Trophoblast cell (in vitro differentiated cells and primary cell): Measurements from ENCODE around the gene SLC22A17.

Experiments
- DNase-seq, 2 donors: peaks; one replicate each; pipeline ENCODE4 v3.0.0-alpha.2; 2016
- H2AFZ ChIP-seq: 2 replicates; pipeline ENCODE4 v1.6.1; 2013; ENCODE audit warnings: low read length, moderate library complexity, mild to moderate bottlenecking; ENCODE audit not compliant: insufficient read depth, poor library complexity
- H2AK5ac ChIP-seq: 2 replicates; pipeline ENCODE4 v1.6.1; 2013; ENCODE audit warnings: mild to moderate bottlenecking, low read length
- H2BK120ac ChIP-seq: 2 replicates; pipeline ENCODE4 v1.6.1; 2013; ENCODE audit warnings: low read length, mild to moderate bottlenecking, moderate library complexity; ENCODE audit not compliant: insufficient read depth, poor library complexity
- H2BK12ac ChIP-seq: 2 replicates; pipeline ENCODE4 v1.6.1; 2013; ENCODE audit warnings: mild to moderate bottlenecking, low read length, moderate library complexity
- H2BK5ac ChIP-seq: 2 replicates; pipeline ENCODE4 v1.6.1; 2013; ENCODE audit warnings: low read length, low read depth, moderate library complexity, mild to moderate bottlenecking; ENCODE audit not compliant: poor library complexity
- H3K14ac ChIP-seq: 2 replicates; pipeline ENCODE4 v1.6.1; 2013; ENCODE audit warnings: mild to moderate bottlenecking, low read length
- H3K18ac ChIP-seq: 2 replicates; pipeline ENCODE4 v1.6.1; 2013; ENCODE audit warnings: mild to moderate bottlenecking, low read length
- H3K23ac ChIP-seq: 2 replicates; pipeline ENCODE4 v1.6.1; 2013; ENCODE audit warnings: low read length
- H3K27ac ChIP-seq: 2 replicates; pipeline ENCODE4 v1.5.1; 2013; ENCODE audit warnings: low read depth, mild to moderate bottlenecking, inconsistent platforms, low read length, moderate library complexity
- H3K27me3 ChIP-seq: 2 replicates; pipeline ENCODE4 v1.6.1; 2013; ENCODE audit warnings: inconsistent platforms, mild to moderate bottlenecking, low read length, moderate library complexity; ENCODE audit not compliant: insufficient read depth
- H3K36me3 ChIP-seq, 2 experiments: 1 replicate in 1 of 2; 2 replicates in 1 of 2; pipeline ENCODE4 v1.6.1; 2013; ENCODE audit warnings: low read length in 2 of 2, mild to moderate bottlenecking in 2 of 2, moderate library complexity in 1 of 2; ENCODE audit not compliant: insufficient read depth in 2 of 2, control insufficient read depth in 1 of 2
- H3K4ac ChIP-seq: 2 replicates; pipeline ENCODE4 v1.6.1; 2013; ENCODE audit warnings: low read depth, mild to moderate bottlenecking, low read length, moderate library complexity
- H3K4me1 ChIP-seq, 2 experiments: 1 replicate in 1 of 2; 2 replicates in 1 of 2; pipeline ENCODE4 v1.6.1; 2013; ENCODE audit warnings: low read length in 2 of 2, mild to moderate bottlenecking in 2 of 2, moderate library complexity in 1 of 2; ENCODE audit not compliant: insufficient read depth in 2 of 2, control insufficient read depth in 1 of 2
- H3K4me2 ChIP-seq: 2 replicates; pipeline ENCODE4 v1.6.1; 2013; ENCODE audit warnings: inconsistent platforms, mild to moderate bottlenecking, low read length, moderate library complexity
- H3K4me3 ChIP-seq: 2 replicates; pipeline ENCODE4 v1.5.1; 2013; ENCODE audit warnings: mild to moderate bottlenecking, low read depth, low read length, inconsistent platforms
- H3K79me1 ChIP-seq: one replicate; pipeline ENCODE4 v1.6.1; 2013; ENCODE audit warnings: low read length
- H3K79me2 ChIP-seq: 2 replicates; pipeline ENCODE4 v1.6.1; 2013; ENCODE audit warnings: low read length, mild to moderate bottlenecking; ENCODE audit not compliant: control insufficient read depth, insufficient read depth, poor library complexity
- H3K9ac ChIP-seq: 2 replicates; pipeline ENCODE4 v1.6.1; 2013; ENCODE audit warnings: mild to moderate bottlenecking, low read length
- H3K9me3 ChIP-seq: 2 replicates; pipeline ENCODE4 v1.6.1; 2013; ENCODE audit warnings: low read depth, mild to moderate bottlenecking, control low read depth, inconsistent platforms, low read length; ENCODE audit not compliant: insufficient read depth
- H4K12ac ChIP-seq: 2 replicates; pipeline ENCODE4 v1.6.1; 2013; ENCODE audit warnings: low read depth, mild to moderate bottlenecking, low read length, moderate library complexity
- H4K8ac ChIP-seq: 2 replicates; pipeline ENCODE4 v1.6.1; 2013; ENCODE audit warnings: low read depth, mild to moderate bottlenecking, low read length, moderate library complexity
- H4K91ac ChIP-seq: one replicate; pipeline ENCODE4 v1.6.1; 2013; ENCODE audit warnings: low read depth, mild to moderate bottlenecking, low read length, moderate library complexity
- WGBS: extraction: QIAGEN DNeasy Blood & Tissue Kit; methylation state at CpG from one replicate; pipeline ENCODE4 v1.1.7; 2013; ENCODE audit warnings: missing lambda C conversion rate; ENCODE audit not compliant: insufficient read length, insufficient coverage; ENCODE audit errors: extremely low coverage; 5-methylcytosine and 5-hydroxymethylcytosine counted together

SLC22A17 gene

GRCh38 chr14:23364164-23365035, 11.7 kb upstream of the SLC22A17 start:
- peak overlapping the region; percentile 100 for H3K18ac ChIP-seq
- peak in 1 of 2 donors; percentile 49 for DNase-seq
- H3K4me1 ChIP-seq: peaks cover 7 to 19% of the 10 kb centered on the region in 2 experiments
- peaks cover 19% of the 10 kb centered on the region for H3K79me2 ChIP-seq
- peak overlapping the region; percentile 100 for H3K4ac ChIP-seq
- H3K36me3 ChIP-seq: peaks cover 14 to 15% of the 10 kb centered on the region in 2 experiments
- peak overlapping the region; percentile 89 for H3K4me2 ChIP-seq
- H3K14ac ChIP-seq: peak overlapping the region; percentile 100
- peak overlapping the region; percentile 42 for H2BK12ac ChIP-seq
- H3K27ac ChIP-seq: peak overlapping the region; percentile 81
- peak overlapping the region; percentile 99 for H2AK5ac ChIP-seq
- peak overlapping the region; percentile 96 for H2BK120ac ChIP-seq
- peak overlapping the region; percentile 98 for H4K91ac ChIP-seq
- H3K9ac ChIP-seq: peak overlapping the region; percentile 95
- no peaks in the 10 kb centered on the region for H3K27me3 ChIP-seq
- no CpG with 5 or more reads among the region's 21 CpGs for WGBS
- peak overlapping the region; percentile 91 for H2BK5ac ChIP-seq
- no peaks in the 10 kb centered on the region for H3K9me3 ChIP-seq
- peaks cover 23% of the 10 kb centered on the region for H3K79me1 ChIP-seq
- H2AFZ ChIP-seq: peak overlapping the region; percentile 93
- peak overlapping the region; percentile 78 for H3K4me3 ChIP-seq
- H4K8ac ChIP-seq: peak overlapping the region; percentile 95
- H4K12ac ChIP-seq: peak overlapping the region; percentile 97
- no peak overlapping the region for H3K23ac ChIP-seq

GRCh38 chr14:23362200-23362599, 9.5 kb upstream of the SLC22A17 start:
- no peak overlapping the region for H3K4me3 ChIP-seq

GRCh38 chr14:23361763-23362162, 9.1 kb upstream of the SLC22A17 start:
- no peak overlapping the region for H2BK120ac ChIP-seq
- peaks cover 7 to 18% of the 10 kb centered on the region in 2 experiments for H3K4me1 ChIP-seq
- H3K4me2 ChIP-seq: no peak overlapping the region
- no peak overlapping the region for H4K12ac ChIP-seq
- no peak overlapping the region for H3K9ac ChIP-seq
- no peak overlapping the region for H3K18ac ChIP-seq
- H3K79me2 ChIP-seq: peaks cover 19% of the 10 kb centered on the region
- H3K27ac ChIP-seq: no peak overlapping the region
- no peak overlapping the region for H3K23ac ChIP-seq
- H2AFZ ChIP-seq: no peak overlapping the region
- no peak overlapping the region for H2AK5ac ChIP-seq
- H3K14ac ChIP-seq: no peak overlapping the region
- no peaks in the 10 kb centered on the region for H3K9me3 ChIP-seq
- peaks cover 33 to 35% of the 10 kb centered on the region in 2 experiments for H3K36me3 ChIP-seq
- H2BK5ac ChIP-seq: no peak overlapping the region
- DNase-seq: no peak
- peaks cover 23% of the 10 kb centered on the region for H3K79me1 ChIP-seq
- no CpG with 5 or more reads among the region's 6 CpGs for WGBS
- no peak overlapping the region for H4K91ac ChIP-seq
- no peaks in the 10 kb centered on the region for H3K27me3 ChIP-seq
- no peak overlapping the region for H2BK12ac ChIP-seq
- no peak overlapping the region for H3K4me3 ChIP-seq
- H3K4ac ChIP-seq: no peak overlapping the region
- no peak overlapping the region for H4K8ac ChIP-seq

More at GRCh38 chr14:23362200-23362599, 9.5 kb upstream of the SLC22A17 start:
- no peak overlapping the region for H3K14ac ChIP-seq
- H3K9me3 ChIP-seq: no peaks in the 10 kb centered on the region
- H4K12ac ChIP-seq: no peak overlapping the region
- DNase-seq: no peak
- no peak overlapping the region for H3K4ac ChIP-seq
- H3K27me3 ChIP-seq: no peaks in the 10 kb centered on the region
- no peak overlapping the region for H3K9ac ChIP-seq
- no peak overlapping the region for H3K18ac ChIP-seq
- peaks cover 7 to 19% of the 10 kb centered on the region in 2 experiments for H3K4me1 ChIP-seq
- no peak overlapping the region for H2BK12ac ChIP-seq
- WGBS: no CpG with 5 or more reads among the region's 3 CpGs
- peaks cover 30 to 32% of the 10 kb centered on the region in 2 experiments for H3K36me3 ChIP-seq
- H2AK5ac ChIP-seq: no peak overlapping the region
- no peak overlapping the region for H3K4me2 ChIP-seq
- no peak overlapping the region for H4K91ac ChIP-seq
- peaks cover 23% of the 10 kb centered on the region for H3K79me1 ChIP-seq
- H2AFZ ChIP-seq: no peak overlapping the region
- no peak overlapping the region for H2BK5ac ChIP-seq
- no peak overlapping the region for H3K23ac ChIP-seq
- H4K8ac ChIP-seq: no peak overlapping the region
- peaks cover 19% of the 10 kb centered on the region for H3K79me2 ChIP-seq
- no peak overlapping the region for H2BK120ac ChIP-seq
- no peak overlapping the region for H3K27ac ChIP-seq

DNA sequence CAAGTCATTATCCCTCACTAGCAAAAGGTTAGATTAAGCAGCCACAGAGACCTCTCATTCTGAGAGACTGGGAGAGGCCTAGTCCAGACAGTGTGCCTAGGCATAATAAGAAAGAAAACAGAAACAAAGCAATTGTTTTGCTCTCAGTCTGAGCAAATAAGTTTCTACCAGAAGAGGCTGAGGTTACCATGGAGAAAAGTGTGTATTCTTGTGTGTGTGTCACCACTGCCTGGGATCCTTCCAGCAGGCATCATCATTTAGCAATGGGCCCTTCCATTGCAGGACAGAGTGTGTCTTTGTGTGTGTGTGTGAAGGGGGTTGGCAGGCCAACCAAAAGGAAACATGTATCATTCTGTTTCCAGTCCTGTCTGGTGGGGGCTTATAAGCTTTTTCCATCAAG, 8.6 kb upstream of the SLC22A17 start:
- Histone ChIP-seq H2AK5ac (no peak overlapping the region), H3K9ac (no peak overlapping the region), H3K14ac (no peak overlapping the region), H4K91ac (no peak overlapping the region), H3K4me2 (no peak overlapping the region), H4K12ac (no peak overlapping the region), H3K4me3 (no peak overlapping the region), H2AFZ (no peak overlapping the region), H3K79me2 (peaks cover 19% of the 10 kb centered on the region), H3K9me3 (no peaks in the 10 kb centered on the region), H3K18ac (no peak overlapping the region), H2BK120ac (no peak overlapping the region), H3K4me1 (peaks cover 7 to 15% of the 10 kb centered on the region in 2 experiments), H2BK5ac (no peak overlapping the region), H3K27ac (no peak overlapping the region), H2BK12ac (no peak overlapping the region), H4K8ac (no peak overlapping the region), H3K23ac (no peak overlapping the region), H3K79me1 (peaks cover 20% of the 10 kb centered on the region), H3K27me3 (no peaks in the 10 kb centered on the region), H3K36me3 (peaks cover 33 to 39% of the 10 kb centered on the region in 2 experiments), H3K4ac (no peak overlapping the region)
- DNase-seq: no peak
